Adrenal gland (tissue), 5 donors: ENCODE data around the gene KDM2B.

Experiments
- POLR2A ChIP-seq, 2 donors: fragments of 450-650 bp; IDR thresholded peaks; one replicate each; pipeline ENCODE4 v1.6.1; 2017; ENCODE audit warnings: antibody characterized with exemption in 2 of 2, mild to moderate bottlenecking in 2 of 2, moderate library complexity in 1 of 2
- TF ChIP-seq, protein P1 (sequence below), 6 experiments: fragments of 450-650 bp in 4 of 6; fragments of 200-600 bp in 2 of 6; sonication (generic) in 1 of 6; IDR thresholded peaks; 1 replicate in 5 of 6; 2 replicates in 1 of 6; pipeline versions ENCODE4 v1.5.1 to v1.8.0; 2016 to 2021; ENCODE audit warnings: antibody characterized with exemption in 6 of 6, mild to moderate bottlenecking in 2 of 6, moderate library complexity in 1 of 6
- donor health status: DM: no; HTN: no; CAD: no.

GRCh38 chr12:121602766-121603165 is 21.9 kb upstream of the KDM2B start:
- TF ChIP-seq, protein P1, sequence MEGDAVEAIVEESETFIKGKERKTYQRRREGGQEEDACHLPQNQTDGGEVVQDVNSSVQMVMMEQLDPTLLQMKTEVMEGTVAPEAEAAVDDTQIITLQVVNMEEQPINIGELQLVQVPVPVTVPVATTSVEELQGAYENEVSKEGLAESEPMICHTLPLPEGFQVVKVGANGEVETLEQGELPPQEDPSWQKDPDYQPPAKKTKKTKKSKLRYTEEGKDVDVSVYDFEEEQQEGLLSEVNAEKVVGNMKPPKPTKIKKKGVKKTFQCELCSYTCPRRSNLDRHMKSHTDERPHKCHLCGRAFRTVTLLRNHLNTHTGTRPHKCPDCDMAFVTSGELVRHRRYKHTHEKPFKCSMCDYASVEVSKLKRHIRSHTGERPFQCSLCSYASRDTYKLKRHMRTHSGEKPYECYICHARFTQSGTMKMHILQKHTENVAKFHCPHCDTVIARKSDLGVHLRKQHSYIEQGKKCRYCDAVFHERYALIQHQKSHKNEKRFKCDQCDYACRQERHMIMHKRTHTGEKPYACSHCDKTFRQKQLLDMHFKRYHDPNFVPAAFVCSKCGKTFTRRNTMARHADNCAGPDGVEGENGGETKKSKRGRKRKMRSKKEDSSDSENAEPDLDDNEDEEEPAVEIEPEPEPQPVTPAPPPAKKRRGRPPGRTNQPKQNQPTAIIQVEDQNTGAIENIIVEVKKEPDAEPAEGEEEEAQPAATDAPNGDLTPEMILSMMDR (IDR thresholded peaks at IDR 0.05): no peak
- TF ChIP-seq POLR2A (IDR thresholded peaks at IDR 0.05): no peak
